Activated CD8-positive, alpha-beta memory T cell treated with anti-CD3 and anti-CD28 coated beads for 36 hours (primary cell): Measurements from ENCODE around the gene CNOT3. TPM values are rescaled to one million over a fixed set of nuclear protein-coding genes. Genes with fewer than 3 reads are reported as not detected.
"Not testable (repeated sequence)": the region's sequence is repeated elsewhere in the genome, so short reads cannot be mapped to it uniquely, and the experiment has no call there.

Experiments
- CTCF ChIA-PET: fragments of 350-600 bp; sonication (Branson Sonifier 250); formaldehyde crosslinking; loops from one replicate; lab custom pipeline; 2021; ENCODE audit warnings: antibody characterized with exemption; lab: Charles Lee
- POLR2A ChIA-PET: fragments of 350-600 bp; sonication (Branson Sonifier 250); formaldehyde crosslinking; loops from one replicate; lab custom pipeline; 2021; ENCODE audit warnings: antibody characterized with exemption; lab: Charles Lee
- total RNA-seq, 2 experiments: library from RNA; stranded (reverse); gene quantifications; one replicate each; pipeline ENCODE4 v1.2.3, GENCODE V29; 2021

Gene CNOT3
- total RNA-seq, 2 experiments from 2014 or later, result 65.2 to 68.5 TPM

DNA sequence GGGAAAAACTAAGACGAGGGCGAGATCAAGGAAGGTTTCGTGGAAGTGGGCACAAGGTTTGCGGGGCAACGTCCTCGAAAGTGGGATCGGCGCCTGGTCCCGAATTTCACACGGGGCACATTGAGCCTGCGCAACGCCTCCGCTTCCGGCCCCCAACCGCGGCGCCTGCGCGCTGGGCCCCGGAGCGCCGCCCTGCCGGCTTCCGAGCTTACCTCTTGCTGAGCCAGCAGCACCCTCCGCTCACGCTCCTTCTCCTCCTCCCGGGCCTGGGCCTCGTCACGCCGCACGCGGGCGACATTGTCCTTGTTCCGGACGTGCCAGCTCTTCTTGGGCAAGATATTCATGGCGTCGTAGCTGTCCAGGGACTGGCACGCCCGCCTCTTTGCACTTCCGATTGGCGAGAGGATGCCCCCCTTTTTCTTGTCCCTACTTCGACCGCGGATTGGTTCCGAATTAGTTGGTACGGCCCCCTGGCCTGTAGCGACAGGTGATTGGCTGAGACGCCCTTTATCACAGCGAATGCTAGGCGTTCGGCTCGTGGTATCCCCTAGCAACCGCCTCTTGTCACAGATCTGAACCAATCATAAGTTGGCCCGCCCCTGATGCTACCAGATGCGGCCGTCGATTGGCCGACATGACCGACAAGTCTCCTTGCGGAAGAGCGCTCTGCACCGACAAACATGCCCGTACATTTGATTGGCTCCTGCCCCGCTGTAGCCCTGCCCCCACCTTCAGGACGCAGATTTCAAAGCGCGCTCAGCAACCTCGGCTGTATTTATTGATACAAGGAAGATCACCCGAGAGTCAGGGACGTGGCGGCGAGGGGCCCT lies 22.0 kb downstream of the CNOT3 start, which contains the start of gene LENG1:
LENG1 (minus strand) TSS at position 370 of the 830 bp plus-strand sequence; CDS start at position 344, 26 bp downstream.
- CTCF ChIA-PET, result interaction anchor here (1.0 to 2.5 kb wide), 5 partner anchors 9 to 44 kb away, joined by 3 to 9 read pairs (median 5); partner anchors contain the start of genes CNOT3, MBOAT7, PRPF31 and TFPT
- POLR2A ChIA-PET, result interaction anchor here (0.5 to 2.7 kb wide), 7 partner anchors 15 to 603 kb away, joined by 3 to 14 read pairs (median 4); partner anchors contain the start of genes CNOT3, MBOAT7 and RPS9

DNA sequence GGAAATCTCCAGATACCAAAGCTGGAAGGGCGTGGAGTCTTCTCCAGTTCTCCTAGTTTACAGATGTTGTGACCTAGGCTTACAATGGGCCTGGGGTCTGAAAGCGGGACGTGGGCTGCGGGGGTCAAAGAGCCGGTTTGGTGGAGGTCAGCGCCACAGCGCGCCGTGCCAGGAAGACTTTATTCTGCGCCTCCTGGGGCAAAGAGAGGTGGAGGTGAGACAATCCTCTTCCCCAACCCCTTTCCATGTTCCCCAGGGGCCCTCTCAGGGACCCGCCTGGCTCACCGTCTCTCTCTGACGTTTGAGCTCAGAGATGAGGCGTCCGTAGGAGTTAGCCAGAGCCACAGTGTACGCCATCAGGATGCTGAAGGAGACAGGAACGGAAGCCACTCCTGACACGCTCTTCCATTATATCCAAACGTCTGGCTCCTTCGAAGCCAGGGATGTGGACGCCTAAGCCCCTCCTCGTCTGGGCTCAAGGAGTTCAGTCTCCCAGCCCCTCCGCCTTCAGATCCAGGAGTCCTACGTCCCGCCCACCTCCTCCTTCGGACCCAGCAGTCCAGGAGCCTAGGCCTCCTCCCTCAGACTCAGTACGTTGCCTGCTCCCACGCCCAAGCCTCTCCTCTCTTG lies 22.7 kb downstream of the CNOT3 start:
- CTCF ChIA-PET, result interaction anchor here (1.4 to 2.5 kb wide), 3 partner anchors 23 to 45 kb away, joined by 5 to 9 read pairs (median 7); partner anchors contain the start of genes CNOT3, MBOAT7, PRPF31 and TFPT

DNA sequence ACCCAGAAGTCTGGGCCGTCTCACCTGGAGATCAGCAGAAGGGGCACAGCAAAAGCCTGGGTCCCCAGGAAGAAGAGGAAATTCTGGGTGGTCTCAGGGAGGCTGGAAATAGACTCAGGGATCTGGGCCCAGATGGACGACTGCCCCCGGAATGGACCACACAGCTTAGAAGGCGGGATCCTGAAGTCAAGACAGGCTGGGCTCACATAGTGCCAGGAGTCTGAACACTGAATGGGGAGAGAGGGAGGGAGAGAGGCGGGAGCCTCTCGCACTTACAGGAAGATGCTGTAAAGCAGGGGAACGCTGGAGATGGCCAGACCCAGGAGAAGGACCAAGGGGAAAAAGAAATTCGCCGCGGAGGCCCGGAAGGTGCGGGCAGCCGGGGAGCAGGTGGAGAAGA lies 23.3 kb downstream of the CNOT3 start:
- ChIA-PET POLR2A (interaction anchor here (2.7 kb wide), 1 partner anchor 23 kb away, joined by 14 read pairs; the partner anchor contains the start of gene CNOT3), CTCF (interaction anchor here (0.7 kb wide), 1 partner anchor 72 kb away, joined by 3 read pairs; no protein-coding TSS in a partner anchor)

More for the DNA sequence above, 22.7 kb downstream of the CNOT3 start:
- POLR2A ChIA-PET, result interaction anchor here (0.5 to 2.7 kb wide), 3 partner anchors 23 to 604 kb away, joined by 3 to 14 read pairs (median 4); partner anchors contain the start of genes CNOT3 and MBOAT7

DNA sequence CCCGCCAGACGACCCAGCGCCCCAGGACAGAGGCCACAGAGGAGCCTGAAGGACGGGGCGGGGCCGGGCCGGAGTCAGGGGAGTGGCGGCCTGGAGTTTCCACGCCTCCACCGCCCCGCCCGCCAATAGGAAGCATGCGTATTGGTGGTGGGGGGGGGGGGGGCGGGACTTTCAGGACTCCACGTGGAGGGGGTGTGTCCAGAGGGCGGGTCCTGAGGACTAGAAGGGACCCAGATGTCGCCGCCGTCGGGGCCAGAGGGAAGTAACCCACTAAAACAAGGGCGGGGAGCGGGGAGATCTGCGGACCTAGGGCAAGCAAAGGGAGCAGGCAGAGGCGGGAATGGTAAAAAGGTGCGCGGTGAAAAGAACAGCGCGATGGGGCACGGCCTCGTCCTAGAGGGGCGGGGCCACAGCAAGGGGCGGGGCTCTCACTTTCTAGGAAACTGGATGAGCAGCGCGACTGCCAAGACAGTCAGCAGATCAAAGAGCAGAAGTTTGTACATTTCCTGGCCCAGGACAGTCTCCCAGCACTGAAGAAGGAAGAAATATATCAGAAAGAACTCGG lies 24.8 kb downstream of the CNOT3 start:
- ChIA-PET CTCF (no interaction called here), POLR2A (no interaction called here)

DNA sequence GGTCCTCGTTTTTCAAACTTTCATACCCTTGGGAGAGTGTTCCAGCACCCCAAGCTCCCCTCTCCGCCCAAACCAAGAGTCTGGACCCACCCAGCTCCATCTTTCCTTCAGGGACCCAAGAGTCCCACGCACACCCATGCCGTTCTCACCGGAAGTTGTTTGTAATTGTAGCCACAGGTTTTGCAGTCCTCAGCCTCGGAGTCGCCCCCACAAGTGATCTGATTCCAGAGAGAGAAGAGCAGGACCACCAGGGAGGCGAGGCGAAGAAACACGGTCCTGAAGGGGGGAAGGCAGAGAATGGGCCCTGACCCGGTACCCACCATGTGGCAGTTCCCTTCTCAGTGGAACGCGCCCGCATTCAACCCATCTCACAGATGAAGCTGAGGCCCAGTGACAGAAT lies 25.3 kb downstream of the CNOT3 start:
- POLR2A ChIA-PET, result no interaction called here
- CTCF ChIA-PET, result no interaction called here

DNA sequence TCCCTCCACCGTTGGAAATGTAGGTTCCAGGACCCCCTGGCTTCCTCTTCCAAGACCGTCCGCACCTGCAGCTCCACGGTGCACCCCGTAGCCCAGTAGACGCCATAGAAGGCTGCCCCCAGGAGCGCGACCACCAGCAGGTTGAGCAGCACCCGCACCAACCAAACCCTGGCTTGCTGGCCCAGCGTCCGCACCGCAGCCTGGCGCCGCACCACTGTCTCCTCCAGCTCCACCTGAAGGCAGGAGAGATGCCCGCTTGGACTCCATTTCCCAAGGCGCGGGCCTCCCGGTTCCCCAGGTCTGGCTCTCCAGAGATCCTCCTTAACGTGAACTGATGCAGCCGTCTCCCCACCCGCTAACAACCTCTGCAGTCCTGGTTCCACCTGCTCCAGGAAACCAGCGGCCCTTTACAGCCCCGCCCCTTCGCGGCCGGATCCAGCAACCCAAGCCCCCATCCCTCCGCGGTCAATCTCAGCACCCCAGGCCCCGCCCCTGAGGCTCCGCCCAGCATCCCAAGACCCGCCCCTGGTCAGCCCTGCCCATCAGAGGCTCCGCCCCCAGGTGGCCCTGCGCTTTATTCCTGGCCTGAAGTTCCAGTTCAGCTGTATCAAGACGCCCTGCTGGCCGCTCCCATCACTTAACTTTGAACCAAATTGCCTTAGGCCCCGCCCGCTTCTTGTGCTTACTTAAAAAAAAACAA lies 27.0 kb downstream of the CNOT3 start:
- ChIA-PET POLR2A (no interaction called here), CTCF (interaction anchor here (0.7 to 1.2 kb wide), 2 partner anchors 27 to 116 kb away, joined by 3 read pairs; partner anchors contain the start of gene CNOT3)

DNA sequence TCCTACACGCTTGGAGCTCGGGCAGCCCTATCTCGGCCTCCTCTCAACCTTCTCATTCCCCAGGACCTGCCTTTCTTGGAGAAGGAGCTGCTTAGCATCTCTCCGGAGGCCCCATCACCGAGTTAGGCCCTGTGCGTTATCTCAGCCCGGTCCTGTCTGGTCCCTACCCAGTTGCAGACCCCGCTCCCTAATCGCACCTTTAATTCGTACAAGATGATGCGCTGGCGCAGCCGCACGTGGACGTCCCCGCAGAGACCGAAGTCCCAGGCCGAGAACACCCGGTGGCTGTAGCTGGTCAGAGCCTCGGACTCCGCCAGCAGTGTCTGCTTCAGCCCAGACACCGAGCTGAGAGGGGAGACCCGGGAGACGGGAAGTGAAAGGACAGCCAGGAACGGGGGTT lies 27.7 kb downstream of the CNOT3 start:
- POLR2A ChIA-PET, result no interaction called here
- CTCF ChIA-PET, result interaction anchor here (0.7 to 1.2 kb wide), 2 partner anchors 28 to 115 kb away, joined by 3 read pairs; partner anchors contain the start of gene CNOT3

DNA sequence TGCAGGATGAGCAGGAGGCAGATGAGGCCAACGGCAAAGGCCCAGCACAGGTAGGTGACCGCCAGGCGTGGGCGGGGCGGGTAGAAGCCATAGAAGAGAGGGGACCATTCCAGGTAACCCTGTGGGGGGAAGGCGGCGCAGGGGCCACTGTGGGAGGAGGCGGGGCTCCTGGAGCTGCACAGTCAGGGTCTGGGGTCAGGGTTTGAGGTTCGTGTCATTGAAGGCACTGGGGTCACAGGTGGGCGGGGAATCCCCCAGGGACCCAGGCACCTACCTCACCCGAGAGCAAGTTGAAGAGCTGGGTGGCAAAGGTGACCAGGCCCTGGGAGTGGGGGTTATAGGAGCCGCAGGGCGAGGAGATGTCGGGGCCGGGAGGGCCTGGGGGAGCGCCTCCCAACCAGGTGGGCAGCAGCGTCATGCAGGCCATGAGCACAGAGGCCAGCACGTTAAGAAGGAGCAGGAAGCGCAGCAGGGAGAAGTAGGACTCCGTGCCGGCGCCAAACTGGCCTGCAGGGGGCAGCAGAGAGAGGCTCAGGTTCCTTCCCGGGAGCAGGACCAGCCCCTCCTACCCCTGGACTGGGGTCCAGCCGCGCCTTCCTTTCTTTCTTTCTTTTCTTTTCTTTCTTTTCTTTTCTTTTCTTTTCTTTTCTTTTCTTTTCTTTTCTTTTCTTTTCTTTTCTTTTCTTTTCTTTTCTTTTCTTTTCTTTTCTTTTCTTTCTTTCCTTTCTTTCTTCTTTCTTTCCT lies 30.8 kb downstream of the CNOT3 start:
- POLR2A ChIA-PET, result no interaction called here
- CTCF ChIA-PET, result interaction anchor here (0.7 to 2.0 kb wide), 7 partner anchors 15 to 98 kb away, joined by 3 to 5 read pairs (median 3); partner anchors contain the start of genes CNOT3 and MBOAT7

DNA sequence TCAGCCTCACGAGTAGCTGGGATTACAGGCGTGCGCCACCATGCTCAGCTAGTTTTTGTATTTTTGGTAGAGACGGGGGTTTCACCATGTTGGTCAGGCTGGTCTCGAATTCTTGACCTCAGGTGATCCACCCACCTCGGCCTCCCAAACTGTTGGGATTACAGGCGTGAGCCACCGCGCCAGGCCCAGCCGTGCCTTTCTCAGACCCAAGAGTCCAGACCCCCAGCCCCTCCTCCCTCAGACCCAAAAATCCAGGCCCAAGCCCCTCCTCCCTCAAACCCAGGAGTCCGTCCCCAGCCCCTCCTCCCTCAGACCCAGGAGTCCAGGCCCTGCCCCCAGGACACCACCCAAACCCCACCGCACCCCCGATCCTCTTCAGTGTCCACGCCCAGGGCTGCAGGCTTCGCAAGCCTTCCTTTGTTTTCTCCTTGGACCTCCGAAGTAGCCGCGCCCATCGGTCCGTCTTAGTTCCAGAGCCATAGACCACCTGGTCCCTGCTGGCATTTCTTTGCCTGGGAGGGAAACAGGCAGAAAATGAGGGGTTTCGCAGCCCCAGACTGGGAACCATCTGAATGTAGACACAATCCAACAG lies 31.7 kb downstream of the CNOT3 start:
- ChIA-PET POLR2A (no interaction called here), CTCF (interaction anchor here (0.7 to 2.0 kb wide), 3 partner anchors 19 to 97 kb away, joined by 3 to 6 read pairs (median 4); no protein-coding TSS in a partner anchor)

DNA sequence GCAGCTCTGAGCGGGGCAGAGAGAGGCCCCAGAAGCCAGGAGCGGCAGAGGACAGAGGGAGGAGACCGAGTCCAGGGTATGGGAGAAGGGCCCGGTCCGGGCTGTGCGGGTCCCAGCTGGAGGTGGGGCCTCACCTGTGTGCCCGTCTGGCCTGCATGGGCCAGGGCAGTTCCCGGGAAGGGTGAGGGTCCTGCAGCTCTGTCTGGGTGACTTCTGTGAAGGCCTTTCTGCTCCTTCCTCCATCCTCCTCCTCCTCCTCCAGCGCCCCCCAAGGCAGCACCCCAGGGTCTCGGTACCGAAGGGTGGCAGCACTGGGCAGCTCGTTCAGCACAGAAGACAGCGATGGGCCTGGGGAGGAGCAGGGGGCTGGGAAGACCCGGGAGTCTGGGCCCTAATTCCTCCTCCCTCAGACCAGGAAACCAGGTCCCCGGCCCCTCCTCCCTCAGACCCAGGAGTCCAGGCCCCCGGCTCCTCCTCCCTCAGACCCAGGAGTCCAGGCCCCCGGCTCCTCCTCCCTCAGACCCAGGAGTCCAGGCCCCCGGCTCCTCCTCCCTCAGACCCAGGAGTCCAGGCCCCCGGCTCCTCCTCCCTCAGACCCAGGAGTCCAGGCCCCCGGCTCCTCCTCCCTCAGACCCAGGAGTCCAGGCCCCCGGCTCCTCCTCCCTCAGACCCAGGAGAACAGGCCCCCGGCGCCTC lies 34.3 kb downstream of the CNOT3 start:
- CTCF ChIA-PET, result interaction anchor here (1.2 kb wide), 1 partner anchor 59 kb away, joined by 3 read pairs; no protein-coding TSS in a partner anchor
- POLR2A ChIA-PET, result not testable (repeated sequence)

DNA sequence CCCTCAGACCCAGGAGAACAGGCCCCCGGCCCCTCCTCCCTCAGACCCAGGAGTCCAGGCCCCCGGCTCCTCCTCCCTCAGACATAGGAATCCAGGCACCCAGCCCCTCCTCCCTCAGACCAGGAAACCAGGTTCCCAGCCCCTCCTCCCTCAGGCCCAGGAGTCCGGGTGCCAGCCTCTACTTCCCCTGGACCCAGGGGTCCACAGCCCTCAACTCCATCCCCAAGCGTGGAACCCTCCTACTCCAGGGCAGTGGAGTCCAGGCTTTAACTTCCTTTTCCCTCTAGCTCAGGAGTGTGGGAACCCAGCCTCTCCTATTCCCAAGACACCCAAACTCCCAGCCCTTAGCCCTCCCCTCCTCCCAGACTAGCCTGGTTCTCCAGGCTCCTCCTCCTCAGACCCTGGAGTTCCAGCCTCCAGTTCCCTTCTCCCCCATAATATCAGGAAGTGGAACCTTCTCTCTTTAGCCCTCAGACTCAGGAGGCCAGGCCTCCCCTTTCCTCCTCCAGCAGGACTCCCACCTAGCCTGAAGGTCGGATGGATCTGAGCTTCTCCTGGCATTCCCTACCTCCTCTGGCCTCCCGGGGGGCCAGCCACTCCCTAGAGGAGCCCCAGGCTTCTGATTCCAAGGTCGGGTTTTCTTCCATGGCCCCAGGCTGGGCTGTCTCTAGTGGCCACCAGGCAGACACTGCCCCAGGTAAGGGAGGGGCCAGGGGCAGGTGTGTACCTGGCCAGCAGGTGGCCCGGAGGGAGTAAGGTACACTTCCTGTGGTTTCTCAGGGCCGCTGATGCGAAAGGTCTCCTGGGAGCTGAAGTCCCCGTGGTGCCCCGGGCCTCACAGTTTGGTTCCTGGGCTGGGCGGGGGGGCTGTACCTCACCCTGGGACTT lies 35.2 kb downstream of the CNOT3 start, which contains the start of gene TMC4:
TMC4 (minus strand) TSS at position 690 of the 888 bp plus-strand sequence; CDS start at position 647, 43 bp downstream.
- POLR2A ChIA-PET, result interaction anchor here (0.6 to 1.2 kb wide), 3 partner anchors 18 to 38 kb away, joined by 3 to 6 read pairs (median 6); partner anchors contain the start of gene TSEN34
- CTCF ChIA-PET, result interaction anchor here (0.6 to 1.4 kb wide), 2 partner anchors 12 to 16 kb away, joined by 5 to 6 read pairs; partner anchors contain the start of gene MBOAT7

DNA sequence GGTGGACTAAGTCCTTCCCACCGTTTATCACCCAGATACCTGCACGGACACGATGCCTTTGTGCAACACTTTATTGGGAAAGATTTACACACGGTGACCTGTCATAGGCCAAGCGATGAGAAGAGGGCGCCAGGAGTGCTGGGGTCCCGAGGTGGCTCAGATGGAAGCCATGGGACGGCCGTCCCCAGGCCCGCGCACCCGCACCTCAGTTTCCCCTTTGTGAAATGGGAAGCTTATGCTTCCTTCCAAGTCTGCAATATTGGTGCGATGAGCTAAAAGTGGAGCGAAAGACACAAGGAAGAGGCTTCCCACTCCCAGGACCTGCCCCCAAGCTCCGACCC lies 35.8 kb downstream of the CNOT3 start:
- ChIA-PET CTCF (interaction anchor here (1.4 kb wide), 1 partner anchor 16 kb away, joined by 5 read pairs; the partner anchor contains the start of gene MBOAT7), POLR2A (interaction anchor here (0.6 to 1.2 kb wide), 3 partner anchors 18 to 37 kb away, joined by 3 to 6 read pairs (median 6); partner anchors contain the start of gene TSEN34)

DNA sequence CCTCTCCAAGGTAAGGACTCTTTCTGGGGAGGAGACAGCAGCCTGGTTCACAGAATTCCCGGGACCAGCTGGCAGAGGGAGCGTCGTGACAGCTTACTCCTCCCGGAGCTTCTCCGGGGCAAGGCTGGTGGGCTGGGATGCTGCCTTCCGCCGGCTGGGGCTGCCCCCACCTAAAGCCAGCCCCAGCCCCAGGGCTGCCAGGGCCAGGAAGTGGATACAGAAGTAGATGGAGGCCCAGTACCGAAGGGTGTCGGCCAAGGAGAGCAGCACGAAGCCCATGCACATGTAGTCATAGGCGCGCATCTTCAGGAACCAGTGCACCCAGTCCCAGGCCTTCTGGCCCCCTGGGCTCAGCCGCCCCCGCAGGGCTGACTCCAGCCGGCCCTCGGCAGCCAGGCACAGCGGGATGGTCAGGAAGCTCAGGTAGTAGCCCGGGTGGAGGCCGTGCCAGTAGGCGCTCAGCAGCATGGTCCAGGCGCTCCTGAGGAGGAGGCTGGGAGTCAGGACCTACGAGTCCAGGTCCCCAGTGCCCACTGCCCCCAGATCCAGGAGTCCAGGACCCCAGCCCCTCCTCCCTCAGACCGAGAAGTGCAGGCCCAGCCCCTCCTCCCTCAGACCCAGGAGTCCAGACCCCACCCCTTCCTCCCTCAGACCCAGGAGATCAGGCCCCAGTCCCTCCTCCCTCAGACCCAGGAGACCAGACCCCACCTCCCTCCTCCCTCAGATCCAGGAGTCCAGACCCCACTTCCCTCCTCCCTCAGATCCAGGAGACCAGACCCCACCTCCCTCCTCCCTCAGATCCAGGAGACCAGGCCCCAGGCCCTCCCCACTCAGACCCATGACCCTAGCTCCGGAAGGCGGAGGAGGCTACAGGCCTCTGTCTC lies 36.6 kb downstream of the CNOT3 start:
- ChIA-PET CTCF (interaction anchor here (1.4 kb wide), 1 partner anchor 15 kb away, joined by 5 read pairs; the partner anchor contains the start of gene MBOAT7), POLR2A (interaction anchor here (1.0 to 1.2 kb wide), 2 partner anchors 17 to 36 kb away, joined by 6 read pairs; partner anchors contain the start of gene TSEN34)

DNA sequence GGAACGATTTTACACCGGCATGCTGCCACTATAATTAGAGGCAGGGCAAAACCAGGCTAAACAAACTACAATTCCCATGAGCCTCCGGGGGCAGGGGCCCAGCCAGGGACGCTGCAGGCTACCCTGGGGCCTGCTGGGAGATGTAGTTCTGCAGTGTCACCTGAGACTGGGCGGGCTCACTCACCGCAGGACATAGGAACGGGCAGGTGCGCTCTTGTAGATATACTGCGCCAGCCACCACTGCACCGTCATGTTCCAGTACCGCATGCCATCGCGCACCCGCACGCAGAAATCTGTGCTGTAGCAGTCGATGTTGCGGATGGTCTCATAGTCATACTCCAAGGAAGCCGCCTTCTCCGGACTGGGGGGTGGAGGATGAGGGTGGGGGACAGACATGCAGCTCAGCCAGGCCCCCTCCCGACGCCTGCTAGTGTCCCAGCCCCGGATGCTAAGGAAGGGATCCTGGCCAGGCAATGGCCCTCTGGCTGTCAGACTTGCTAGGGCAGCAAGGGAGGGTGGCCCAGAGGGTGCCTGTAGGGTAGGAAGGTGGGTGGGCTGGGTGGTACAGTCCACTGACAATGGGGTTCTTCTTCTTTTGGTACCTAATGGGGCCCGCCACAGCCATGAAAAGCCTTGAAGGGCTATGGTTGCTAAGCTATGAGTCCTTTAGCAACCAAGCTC lies 41.2 kb downstream of the CNOT3 start:
- ChIA-PET POLR2A (no interaction called here), CTCF (no interaction called here)
